ENCODE measurements around the gene SULT1C2.

GRCh38 chr2:108330979-108331378, 42.3 kb downstream of the SULT1C2 start:
- TF ChIP-seq CTCF (IDR thresholded peaks at IDR 0.05; ENCODE audit: insufficient read depth, low read length) (no peak), POLR2AphosphoS5 (IDR thresholded peaks at IDR 0.05; ENCODE audit: low read depth) (no peak), GABPA (IDR thresholded peaks at IDR 0.05; ENCODE audit: low read depth) (no peak)

Measured in HL-60 (cell line).